DOHH2 (cell line): ENCODE data around the gene TRPM2.

Experiments
- EZH2phosphoT487 ChIP-seq: fragments of 200-600 bp; sonication (generic); IDR thresholded peaks from 2 replicates; pipeline ENCODE4 v1.6.1; 2017; ENCODE audit warnings: borderline replicate concordance, mild to moderate bottlenecking, antibody characterized with exemption, low read length, moderate library complexity, mixed read lengths
- TF ChIP-seq, protein P1 (sequence below): fragments of 200-600 bp; sonication (generic); IDR thresholded peaks from one replicate; pipeline ENCODE4 v1.5.1; 2014; ENCODE audit warnings: antibody characterized with exemption, mild to moderate bottlenecking, low read depth, low read length; ENCODE audit not compliant: poor library complexity, severe bottlenecking

DNA sequence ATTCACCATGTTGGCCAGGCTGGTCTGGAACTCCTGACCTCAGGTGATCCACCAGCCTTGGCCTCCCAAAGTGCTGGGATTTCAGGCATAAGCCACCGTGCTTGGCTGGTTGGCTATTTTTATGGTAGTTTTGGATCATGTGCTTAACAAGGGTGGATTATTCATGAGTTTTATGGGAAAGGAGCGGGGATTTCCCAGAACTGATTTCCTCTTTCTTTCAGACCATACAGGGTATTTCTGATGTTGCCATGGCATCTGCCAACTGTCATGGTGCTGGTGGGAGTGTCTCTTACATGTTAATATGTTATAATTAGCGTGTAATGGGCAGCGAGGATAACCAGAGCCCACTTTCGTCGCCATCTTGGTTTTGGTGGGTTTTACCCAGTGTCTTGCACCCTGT is 3.2 kb downstream of the TRPM2 start:
- TF ChIP-seq, protein P1, sequence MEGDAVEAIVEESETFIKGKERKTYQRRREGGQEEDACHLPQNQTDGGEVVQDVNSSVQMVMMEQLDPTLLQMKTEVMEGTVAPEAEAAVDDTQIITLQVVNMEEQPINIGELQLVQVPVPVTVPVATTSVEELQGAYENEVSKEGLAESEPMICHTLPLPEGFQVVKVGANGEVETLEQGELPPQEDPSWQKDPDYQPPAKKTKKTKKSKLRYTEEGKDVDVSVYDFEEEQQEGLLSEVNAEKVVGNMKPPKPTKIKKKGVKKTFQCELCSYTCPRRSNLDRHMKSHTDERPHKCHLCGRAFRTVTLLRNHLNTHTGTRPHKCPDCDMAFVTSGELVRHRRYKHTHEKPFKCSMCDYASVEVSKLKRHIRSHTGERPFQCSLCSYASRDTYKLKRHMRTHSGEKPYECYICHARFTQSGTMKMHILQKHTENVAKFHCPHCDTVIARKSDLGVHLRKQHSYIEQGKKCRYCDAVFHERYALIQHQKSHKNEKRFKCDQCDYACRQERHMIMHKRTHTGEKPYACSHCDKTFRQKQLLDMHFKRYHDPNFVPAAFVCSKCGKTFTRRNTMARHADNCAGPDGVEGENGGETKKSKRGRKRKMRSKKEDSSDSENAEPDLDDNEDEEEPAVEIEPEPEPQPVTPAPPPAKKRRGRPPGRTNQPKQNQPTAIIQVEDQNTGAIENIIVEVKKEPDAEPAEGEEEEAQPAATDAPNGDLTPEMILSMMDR: no peak
- no peak for TF ChIP-seq EZH2phosphoT487
